Naive thymus-derived CD4-positive, alpha-beta T cell (primary cell): ENCODE data around the gene TTPAL. TPM values are rescaled to one million over a fixed set of nuclear protein-coding genes. Genes with fewer than 3 reads are reported as not detected.
A peak's percentile ranks its signal among the peaks of the same experiment; 100 is the strongest.

ENCODE experiments used
- ATAC-seq: fragments of 150-1000 bp; cut with Tn5 transposase; 2 replicates; pipeline ENCODE4 v1.10.0; 2021; ENCODE audit warnings: mild to moderate bottlenecking, moderate library complexity
- CTCF ChIA-PET: fragments of 350-600 bp; sonication (Branson Sonifier 250); formaldehyde crosslinking; loops from one replicate; lab custom pipeline; 2021; ENCODE audit warnings: antibody characterized with exemption; lab: Charles Lee
- POLR2A ChIA-PET: fragments of 350-600 bp; sonication (Branson Sonifier 250); formaldehyde crosslinking; loops from one replicate; lab custom pipeline; 2021; ENCODE audit warnings: antibody characterized with exemption, inconsistent platforms; lab: Charles Lee
- DNase-seq, 9 donors: peaks; one replicate each; pipeline versions ENCODE4 v3.0.0 to v3.0.0-alpha.2; 2020 to 2022; ENCODE audit warnings: mixed read lengths in 1 of 9
- H3K27ac ChIP-seq: one replicate; pipeline ENCODE4 v1.7.0; 2013; ENCODE audit warnings: mild to moderate bottlenecking, low read depth, low read length, moderate library complexity
- H3K27me3 ChIP-seq, 2 donors: one replicate each; pipeline ENCODE4 v1.7.0; 2013; ENCODE audit warnings: low read length in 2 of 2, mild to moderate bottlenecking in 2 of 2, moderate library complexity in 2 of 2; ENCODE audit not compliant: control insufficient read depth in 2 of 2, insufficient read depth in 2 of 2
- H3K36me3 ChIP-seq, 3 experiments: 1 replicate in 2 of 3; 2 replicates in 1 of 3; pipeline ENCODE4 v1.7.0; 2013; ENCODE audit warnings: low read length in 3 of 3, mild to moderate bottlenecking in 3 of 3, moderate library complexity in 1 of 3; ENCODE audit not compliant: insufficient read depth in 3 of 3, control insufficient read depth in 2 of 3
- H3K4me1 ChIP-seq, 2 donors: one replicate each; pipeline ENCODE4 v1.7.0; 2013; ENCODE audit warnings: low read length in 2 of 2, mild to moderate bottlenecking in 2 of 2, moderate library complexity in 1 of 2; ENCODE audit not compliant: control insufficient read depth in 2 of 2, insufficient read depth in 2 of 2
- H3K4me3 ChIP-seq: 2 replicates; pipeline ENCODE4 v1.7.0; 2013; ENCODE audit warnings: mild to moderate bottlenecking, low read length
- H3K9me3 ChIP-seq, 3 experiments: 1 replicate in 2 of 3; 2 replicates in 1 of 3; pipeline ENCODE4 v1.7.0; 2013; ENCODE audit warnings: low read length in 3 of 3; ENCODE audit not compliant: control insufficient read depth in 2 of 3
- H3K27ac Mint-ChIP-seq, 9 donors: one replicate each; pipeline ENCODE4 v1.8.0; 2020 to 2022; ENCODE audit warnings: mixed read lengths in 9 of 9, mild to moderate bottlenecking in 8 of 9, moderate library complexity in 5 of 9, inconsistent platforms in 2 of 9
- H3K27me3 Mint-ChIP-seq, 5 donors: one replicate each; pipeline ENCODE4 v1.8.0; 2021 to 2022; ENCODE audit warnings: mixed read lengths in 5 of 5, mild to moderate bottlenecking in 1 of 5
- H3K36me3 Mint-ChIP-seq, 5 donors: one replicate each; pipeline ENCODE4 v1.8.0; 2020 to 2022; ENCODE audit warnings: mixed read lengths in 5 of 5, mild to moderate bottlenecking in 3 of 5, inconsistent platforms in 1 of 5
- H3K4me1 Mint-ChIP-seq, 7 donors: one replicate each; pipeline ENCODE4 v1.8.0; 2020 to 2022; ENCODE audit warnings: mixed read lengths in 7 of 7, mild to moderate bottlenecking in 3 of 7, inconsistent platforms in 1 of 7
- H3K4me3 Mint-ChIP-seq, 10 donors: one replicate each; pipeline ENCODE4 v1.8.0; 2020 to 2022; ENCODE audit warnings: mild to moderate bottlenecking in 10 of 10, mixed read lengths in 10 of 10, moderate library complexity in 6 of 10, inconsistent platforms in 2 of 10
- H3K9me3 Mint-ChIP-seq, 11 donors: one replicate each; pipeline ENCODE4 v1.8.0; 2020 to 2022; ENCODE audit warnings: mixed read lengths in 11 of 11, mild to moderate bottlenecking in 4 of 11, inconsistent platforms in 1 of 11, moderate library complexity in 1 of 11
- intact Hi-C, 2 donors: fragments of 100-400 bp; cut with micrococcal nuclease; formaldehyde crosslinking; loops; one replicate each; pipeline ENCODE4 v1.15.1; 2023
- polyA plus RNA-seq, 2 donors: library from polyadenylated mRNA; unstranded; fragments of 300-500 nt; fragmentation: Illumina TruSeq; gene quantifications; one replicate each; pipeline ENCODE4 v1.2.3, GENCODE V29; 2021
- total RNA-seq, 6 experiments: library from RNA in 5 of 6; stranded (reverse) in 5 of 6; gene quantifications; 1 replicate in 5 of 6; 2 replicates in 1 of 6; pipeline ENCODE4 v1.2.3 and lab custom pipeline; 2021 to 2026

The TTPAL gene
- total and polyA plus RNA-seq, 7 experiments from 2014 or later = 8.8 to 20.7 (median 14.2) TPM

GRCh38 chr20:44477151-44477550, 1.5 kb downstream of the TTPAL start:
- CTCF ChIA-PET = interaction anchor here (0.7 kb wide), 1 partner anchor 753 kb away, joined by 5 read pairs; no protein-coding TSS in a partner anchor
- peak overlapping the region in 7 of 9 donors; percentile 3 to 97 (median 90) for H3K27ac Mint-ChIP-seq
- peaks cover 2 to 16% (median 10%) of the 10 kb centered on the region in 5 donors for H3K36me3 Mint-ChIP-seq
- Histone ChIP-seq H3K4me1 (peaks cover 12 to 17% of the 10 kb centered on the region in 2 donors), H3K4me3 (no peak overlapping the region), H3K36me3 (peaks cover 0 to 24% (median 8%) of the 10 kb centered on the region in 3 experiments), H3K9me3 (no peaks in the 10 kb centered on the region), H3K27ac (peak overlapping the region; percentile 45), H3K27me3 (no peaks in the 10 kb centered on the region)
- no peak for DNase-seq
- intact Hi-C loops = loop anchor here (5.0 kb wide), 5 partner anchors 90 to 400 kb away; partner anchors contain the start of gene FITM2 (in 1 of the 2)
- POLR2A ChIA-PET = interaction anchor here (0.6 to 1.3 kb wide), 2 partner anchors 44 to 265 kb away, joined by 4 to 5 read pairs; partner anchors contain the start of gene SERINC3
- H3K27me3 Mint-ChIP-seq = no peaks in the 10 kb centered on the region
- no peaks in the 10 kb centered on the region for H3K9me3 Mint-ChIP-seq
- ATAC-seq = no peak
- peak overlapping the region in 8 of 10 donors; percentile 37 to 96 (median 87) for H3K4me3 Mint-ChIP-seq
- peaks cover 17 to 51% (median 31%) of the 10 kb centered on the region in 7 donors for H3K4me1 Mint-ChIP-seq

GRCh38 chr20:44478206-44478605, 2.5 kb downstream of the TTPAL start:
- Histone ChIP-seq H3K4me1 (peaks cover 12 to 17% of the 10 kb centered on the region in 2 donors), H3K27ac (no peak overlapping the region), H3K4me3 (no peak overlapping the region), H3K36me3 (peaks cover 0 to 24% (median 8%) of the 10 kb centered on the region in 3 experiments), H3K9me3 (no peaks in the 10 kb centered on the region), H3K27me3 (no peaks in the 10 kb centered on the region)
- Mint-ChIP-seq H3K36me3 (peaks cover 3 to 19% (median 10%) of the 10 kb centered on the region in 5 donors), H3K27ac (peak overlapping the region in 8 of 9 donors; percentile 30 to 74 (median 52)), H3K4me3 (peak overlapping the region in 1 of 10 donors; percentile 11), H3K4me1 (peaks cover 17 to 51% (median 31%) of the 10 kb centered on the region in 7 donors), H3K9me3 (no peaks in the 10 kb centered on the region), H3K27me3 (no peaks in the 10 kb centered on the region)
- intact Hi-C loops = loop anchor here (5.0 kb wide), 5 partner anchors 91 to 399 kb away; partner anchors contain the start of gene FITM2 (in 1 of the 2)
- DNase-seq (no peak), ATAC-seq (no peak)
- CTCF ChIA-PET = interaction anchor here (0.8 kb wide), 1 partner anchor 131 kb away, joined by 4 read pairs; no protein-coding TSS in a partner anchor
- POLR2A ChIA-PET = no interaction called here

DNA sequence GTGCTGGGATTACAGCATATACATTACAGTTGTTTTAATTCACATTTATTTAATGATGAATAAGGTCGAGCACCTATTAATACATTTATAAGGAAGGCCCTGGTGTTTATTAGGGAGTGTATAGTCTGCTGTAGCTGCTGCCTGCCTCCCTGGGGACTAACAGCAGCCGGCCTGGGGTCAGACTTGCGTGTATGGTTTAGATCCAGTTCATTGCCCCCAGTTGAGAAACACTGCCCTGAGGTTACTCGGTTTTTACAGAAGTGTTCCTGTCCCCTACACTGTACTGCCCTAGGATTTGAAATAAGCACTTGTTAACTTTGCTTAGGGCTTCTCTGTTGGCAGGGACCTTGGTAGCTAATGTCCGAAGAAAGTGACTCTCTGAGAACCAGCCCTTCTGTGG, 4.0 kb downstream of the TTPAL start:
- no peak for DNase-seq
- peak overlapping the region in 1 of 9 donors; percentile 4 for H3K27ac Mint-ChIP-seq
- no peaks in the 10 kb centered on the region for H3K27me3 Mint-ChIP-seq
- H3K4me3 Mint-ChIP-seq = no peak overlapping the region
- Histone ChIP-seq H3K9me3 (no peaks in the 10 kb centered on the region), H3K4me1 (peaks cover 12 to 17% of the 10 kb centered on the region in 2 donors), H3K27me3 (no peaks in the 10 kb centered on the region), H3K27ac (no peak overlapping the region), H3K36me3 (peaks cover 0 to 39% (median 8%) of the 10 kb centered on the region in 3 experiments), H3K4me3 (no peak overlapping the region)
- ChIA-PET POLR2A (no interaction called here), CTCF (no interaction called here)
- ATAC-seq = no peak
- intact Hi-C loops = loop anchor here (5.0 kb wide), 5 partner anchors 92 to 398 kb away; partner anchors contain the start of gene FITM2 (in 1 of the 2)
- peaks cover 5 to 31% (median 10%) of the 10 kb centered on the region in 5 donors for H3K36me3 Mint-ChIP-seq
- no peaks in the 10 kb centered on the region for H3K9me3 Mint-ChIP-seq
- H3K4me1 Mint-ChIP-seq = peaks cover 17 to 48% (median 30%) of the 10 kb centered on the region in 7 donors

- no peak overlapping the region for H3K4me3 Mint-ChIP-seq
Measured at GRCh38 chr20:44480097-44480496, 4.4 kb downstream of the TTPAL start.

GRCh38 chr20:44481719-44482416, 6.2 kb downstream of the TTPAL start:
- H3K27ac Mint-ChIP-seq = peak overlapping the region in 3 of 9 donors; percentile 5 to 73 (median 17)

More at GRCh38 chr20:44480097-44480496, 4.4 kb downstream of the TTPAL start:
- H3K27ac ChIP-seq = no peak overlapping the region
- peaks cover 8 to 13% of the 10 kb centered on the region in 2 donors for H3K4me1 ChIP-seq
- H3K9me3 ChIP-seq = no peaks in the 10 kb centered on the region
- Mint-ChIP-seq H3K9me3 (no peaks in the 10 kb centered on the region), H3K36me3 (peaks cover 5 to 33% (median 10%) of the 10 kb centered on the region in 5 donors), H3K4me1 (peaks cover 15 to 45% (median 27%) of the 10 kb centered on the region in 7 donors), H3K27ac (no peak overlapping the region), H3K27me3 (no peaks in the 10 kb centered on the region)
- intact Hi-C loops = no loop called here
- DNase-seq (no peak), ATAC-seq (no peak)
- POLR2A ChIA-PET = no interaction called here
- no peaks in the 10 kb centered on the region for H3K27me3 ChIP-seq
- CTCF ChIA-PET = no interaction called here
- no peak overlapping the region for H3K4me3 ChIP-seq
- peaks cover 0 to 39% (median 8%) of the 10 kb centered on the region in 3 experiments for H3K36me3 ChIP-seq

DNA sequence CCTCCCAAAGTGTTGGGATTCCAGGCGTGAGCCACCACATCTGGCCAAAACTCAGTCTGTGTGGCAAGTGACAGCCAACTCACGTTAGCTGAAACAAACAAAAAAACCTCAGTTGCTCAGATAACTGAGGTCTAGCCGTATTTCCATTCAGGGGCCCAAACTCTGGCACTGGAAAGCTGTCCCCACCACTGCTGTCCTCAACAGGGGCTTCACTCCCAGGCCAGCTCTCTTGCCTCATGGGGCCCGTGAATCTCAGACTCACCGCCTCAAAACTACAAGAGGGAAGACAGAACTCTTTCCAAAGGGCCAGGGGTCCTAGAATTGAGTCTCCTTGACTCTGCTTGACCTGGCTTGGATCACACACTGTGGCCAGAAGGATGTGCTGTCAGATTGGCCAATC, 7.4 kb downstream of the TTPAL start:
- Histone ChIP-seq H3K27me3 (no peaks in the 10 kb centered on the region), H3K4me3 (no peak overlapping the region), H3K36me3 (peaks cover 0 to 58% (median 8%) of the 10 kb centered on the region in 3 experiments), H3K27ac (no peak overlapping the region), H3K9me3 (no peaks in the 10 kb centered on the region), H3K4me1 (no peaks in the 10 kb centered on the region)
- DNase-seq (no peak), ATAC-seq (no peak)
- H3K36me3 Mint-ChIP-seq = peaks cover 5 to 43% (median 12%) of the 10 kb centered on the region in 5 donors
- H3K27me3 Mint-ChIP-seq = no peaks in the 10 kb centered on the region
- peak overlapping the region in 3 of 9 donors; percentile 13 to 66 (median 30) for H3K27ac Mint-ChIP-seq
- intact Hi-C loops = no loop called here
- H3K4me1 Mint-ChIP-seq = peaks cover 0 to 26% (median 5%) of the 10 kb centered on the region in 7 donors
- H3K4me3 Mint-ChIP-seq = no peak overlapping the region
- ChIA-PET POLR2A (no interaction called here), CTCF (no interaction called here)
- no peaks in the 10 kb centered on the region for H3K9me3 Mint-ChIP-seq

More at GRCh38 chr20:44481719-44482416, 6.2 kb downstream of the TTPAL start:
- CTCF ChIA-PET = interaction anchor here (0.5 kb wide), 1 partner anchor 98 kb away, joined by 3 read pairs; no protein-coding TSS in a partner anchor
- Histone ChIP-seq H3K27ac (no peak overlapping the region), H3K36me3 (peaks cover 0 to 51% (median 8%) of the 10 kb centered on the region in 3 experiments), H3K4me1 (peaks cover 0 to 1% of the 10 kb centered on the region in 2 donors), H3K9me3 (no peaks in the 10 kb centered on the region), H3K4me3 (no peak overlapping the region), H3K27me3 (no peaks in the 10 kb centered on the region)
- intact Hi-C loops = no loop called here
- peaks cover 5 to 34% (median 10%) of the 10 kb centered on the region in 7 donors for H3K4me1 Mint-ChIP-seq
- peaks cover 5 to 43% (median 12%) of the 10 kb centered on the region in 5 donors for H3K36me3 Mint-ChIP-seq
- DNase-seq = no peak
- POLR2A ChIA-PET = no interaction called here
- H3K9me3 Mint-ChIP-seq = no peaks in the 10 kb centered on the region
- H3K27me3 Mint-ChIP-seq = no peaks in the 10 kb centered on the region
- no peak overlapping the region for H3K4me3 Mint-ChIP-seq
- no peak for ATAC-seq
